Right lobe of liver (tissue), 6 donors: ENCODE data around the gene AP5S1. TPM values are rescaled to one million over a fixed set of nuclear protein-coding genes. Genes with fewer than 3 reads are reported as not detected.

Experiments used
- ATAC-seq, 4 donors: fragments of 200-7000 bp; cut with Tn5 transposase; one replicate each; pipeline ENCODE4 v1.9.1; 2020; ENCODE audit warnings: mild to moderate bottlenecking in 4 of 4, moderate library complexity in 4 of 4
- DNase-seq, 3 donors: peaks; one replicate each; pipeline ENCODE4 v3.0.0-alpha.2; 2020
- H3K27ac ChIP-seq, 3 donors: fragments of 200-600 bp; one replicate each; pipeline ENCODE4 v1.8.0; 2022
- H3K27me3 ChIP-seq, 2 donors: fragments of 200-600 bp; one replicate each; pipeline ENCODE4 v1.8.0; 2022
- H3K36me3 ChIP-seq, 4 donors: fragments of 200-600 bp; sonication (generic) in 1 of 4; one replicate each; pipeline versions ENCODE4 v1.5.1 to v1.8.0; 2017 to 2022; ENCODE audit warnings: control low read depth in 1 of 4
- H3K4me1 ChIP-seq, 4 donors: fragments of 200-600 bp; sonication (generic) in 1 of 4; one replicate each; pipeline versions ENCODE4 v1.5.1 to v1.8.0; 2017 to 2022; ENCODE audit warnings: control low read depth in 1 of 4
- H3K4me3 ChIP-seq, 3 donors: fragments of 200-600 bp; one replicate each; pipeline ENCODE4 v1.8.0; 2022
- H3K9me3 ChIP-seq, 4 donors: fragments of 200-600 bp; sonication (generic) in 1 of 4; one replicate each; pipeline versions ENCODE4 v1.5.1 to v1.8.0; 2017 to 2022; ENCODE audit warnings: control low read depth in 1 of 4
- POLR2A ChIP-seq: fragments of 450-650 bp; IDR thresholded peaks from one replicate; pipeline ENCODE4 v1.6.1; 2017; ENCODE audit warnings: antibody characterized with exemption, mild to moderate bottlenecking
- WGBS: methylation state at CpG from one replicate; pipeline ENCODE4 v1.1.6; 2018; ENCODE audit warnings: low coverage, low lambda C conversion rate; ENCODE audit not compliant: insufficient coverage; ENCODE audit errors: missing lambda C conversion rate; 5-methylcytosine and 5-hydroxymethylcytosine counted together
- intact Hi-C, 2 donors: fragments of 100-400 bp; cut with DNase I; formaldehyde crosslinking; loops; one replicate each; pipeline versions ENCODE4 v1.11.2 to v1.14.1; 2022
- total RNA-seq, 6 experiments: library from RNA; depleted of rRNA in 2 of 6; stranded (reverse); fragments of >200 nt in 2 of 6; fragmentation: NEBNext Ultra II Directional in 3 of 6; extraction: Animal tissue kit (Norgen Biotek cat#: 25700) in 3 of 6; gene quantifications; one replicate each; pipeline versions ENCODE4 v1.1.0 to v1.2.4, GENCODE V29; 2016 to 2023
- TF ChIP-seq, protein P1 (sequence below), 4 donors: fragments of 200-600 bp in 3 of 4; fragments of 450-650 bp in 1 of 4; IDR thresholded peaks; one replicate each; pipeline versions ENCODE4 v1.5.1 to v1.8.0; 2016 to 2022; ENCODE audit warnings: antibody characterized with exemption in 4 of 4, mild to moderate bottlenecking in 2 of 4
- donor health status: DM: no; HTN: yes; CAD: no.
- donor health status: DM: no; HTN: no; CAD: no.
- donor health status: DM: no; HTN: no; CAD: no.
- donor health status: DM: no; HTN: yes; CAD: no.
- donor health status: DM: no; HTN: yes; CAD: no.

The AP5S1 gene
- total RNA-seq, 6 experiments from 2014 or later = 7.7 to 16.1 (median 9.5) TPM

DNA sequence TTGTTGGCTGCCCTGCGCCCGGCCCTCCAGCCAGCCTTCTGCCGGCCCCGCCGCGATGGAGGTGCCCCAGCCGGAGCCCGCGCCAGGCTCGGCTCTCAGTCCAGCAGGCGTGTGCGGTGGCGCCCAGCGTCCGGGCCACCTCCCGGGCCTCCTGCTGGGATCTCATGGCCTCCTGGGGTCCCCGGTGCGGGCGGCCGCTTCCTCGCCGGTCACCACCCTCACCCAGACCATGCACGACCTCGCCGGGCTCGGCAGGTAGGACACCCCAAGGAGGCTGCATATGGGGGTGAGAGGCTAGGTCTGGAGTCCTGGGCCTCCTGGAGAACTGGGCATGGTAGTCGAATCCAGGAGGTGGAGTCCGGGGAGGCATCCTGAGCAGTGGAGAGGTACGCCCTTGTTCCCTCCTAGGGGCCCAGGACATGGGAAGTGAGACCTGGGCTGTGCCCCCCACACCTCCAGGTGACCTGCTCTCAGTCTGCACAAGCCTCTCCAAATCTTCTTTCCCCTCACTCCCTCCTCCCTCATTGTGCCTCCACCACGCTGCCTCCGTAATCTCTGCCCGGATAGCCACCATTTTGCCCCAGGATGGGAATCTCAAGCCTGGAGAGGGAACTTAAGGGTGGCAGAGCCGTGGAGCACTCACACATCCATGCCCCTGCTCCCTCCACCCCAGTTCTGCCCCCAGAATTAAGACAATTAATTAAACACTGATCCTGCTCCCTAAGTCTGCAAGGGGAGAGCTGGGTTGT is 23.7 kb upstream of the AP5S1 start:
- WGBS = 74% methylated on average over 4 of the region's 33 CpGs
- ATAC-seq (peak in 1 of 4 donors; percentile 22), DNase-seq (peak in 2 of 3 donors; percentile 41 to 48)
- intact Hi-C loops = no loop called here
- H3K4me1 ChIP-seq = peaks cover 0 to 25% (median 11%) of the 10 kb centered on the region in 4 donors
- H3K27ac ChIP-seq = peak overlapping the region; percentile 22 to 89 (median 47)
- H3K27me3 ChIP-seq = no peaks in the 10 kb centered on the region
- TF ChIP-seq, protein P1, sequence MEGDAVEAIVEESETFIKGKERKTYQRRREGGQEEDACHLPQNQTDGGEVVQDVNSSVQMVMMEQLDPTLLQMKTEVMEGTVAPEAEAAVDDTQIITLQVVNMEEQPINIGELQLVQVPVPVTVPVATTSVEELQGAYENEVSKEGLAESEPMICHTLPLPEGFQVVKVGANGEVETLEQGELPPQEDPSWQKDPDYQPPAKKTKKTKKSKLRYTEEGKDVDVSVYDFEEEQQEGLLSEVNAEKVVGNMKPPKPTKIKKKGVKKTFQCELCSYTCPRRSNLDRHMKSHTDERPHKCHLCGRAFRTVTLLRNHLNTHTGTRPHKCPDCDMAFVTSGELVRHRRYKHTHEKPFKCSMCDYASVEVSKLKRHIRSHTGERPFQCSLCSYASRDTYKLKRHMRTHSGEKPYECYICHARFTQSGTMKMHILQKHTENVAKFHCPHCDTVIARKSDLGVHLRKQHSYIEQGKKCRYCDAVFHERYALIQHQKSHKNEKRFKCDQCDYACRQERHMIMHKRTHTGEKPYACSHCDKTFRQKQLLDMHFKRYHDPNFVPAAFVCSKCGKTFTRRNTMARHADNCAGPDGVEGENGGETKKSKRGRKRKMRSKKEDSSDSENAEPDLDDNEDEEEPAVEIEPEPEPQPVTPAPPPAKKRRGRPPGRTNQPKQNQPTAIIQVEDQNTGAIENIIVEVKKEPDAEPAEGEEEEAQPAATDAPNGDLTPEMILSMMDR (IDR thresholded peaks at IDR 0.05) = no peak
- no peak for TF ChIP-seq POLR2A
- H3K9me3 ChIP-seq = no peaks in the 10 kb centered on the region
- H3K36me3 ChIP-seq = no peaks in the 10 kb centered on the region
- peak overlapping the region; percentile 45 to 73 (median 69) for H3K4me3 ChIP-seq

DNA sequence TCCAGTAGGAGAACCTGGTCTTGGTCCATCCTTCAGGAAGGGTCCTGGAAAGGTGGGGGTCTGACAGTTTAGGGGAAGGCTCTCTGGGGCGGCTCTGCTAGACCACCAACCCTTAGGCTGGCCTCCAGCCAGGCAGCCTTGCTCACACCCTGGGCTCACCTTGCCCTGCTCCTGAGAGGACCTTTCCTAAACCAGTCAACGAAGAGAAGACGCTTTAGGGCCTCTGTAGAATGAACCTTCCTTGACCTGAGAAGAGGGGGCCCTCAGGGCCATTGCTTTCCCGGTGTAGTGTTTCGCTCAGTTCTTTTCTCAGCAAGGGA is 23.2 kb upstream of the AP5S1 start:
- H3K4me3 ChIP-seq = peak overlapping the region in 2 of 3 donors; percentile 45 to 69
- intact Hi-C loops = no loop called here
- TF ChIP-seq, protein P1 (IDR thresholded peaks at IDR 0.05) = no peak
- no peak for TF ChIP-seq POLR2A
- 83% methylated on average over 1 of the region's 5 CpGs for WGBS
- no peaks in the 10 kb centered on the region for H3K27me3 ChIP-seq
- H3K36me3 ChIP-seq = no peaks in the 10 kb centered on the region
- peaks cover 0 to 25% (median 11%) of the 10 kb centered on the region in 4 donors for H3K4me1 ChIP-seq
- ATAC-seq (no peak), DNase-seq (no peak)
- peak overlapping the region in 1 of 3 donors; percentile 86 for H3K27ac ChIP-seq
- no peaks in the 10 kb centered on the region for H3K9me3 ChIP-seq

DNA sequence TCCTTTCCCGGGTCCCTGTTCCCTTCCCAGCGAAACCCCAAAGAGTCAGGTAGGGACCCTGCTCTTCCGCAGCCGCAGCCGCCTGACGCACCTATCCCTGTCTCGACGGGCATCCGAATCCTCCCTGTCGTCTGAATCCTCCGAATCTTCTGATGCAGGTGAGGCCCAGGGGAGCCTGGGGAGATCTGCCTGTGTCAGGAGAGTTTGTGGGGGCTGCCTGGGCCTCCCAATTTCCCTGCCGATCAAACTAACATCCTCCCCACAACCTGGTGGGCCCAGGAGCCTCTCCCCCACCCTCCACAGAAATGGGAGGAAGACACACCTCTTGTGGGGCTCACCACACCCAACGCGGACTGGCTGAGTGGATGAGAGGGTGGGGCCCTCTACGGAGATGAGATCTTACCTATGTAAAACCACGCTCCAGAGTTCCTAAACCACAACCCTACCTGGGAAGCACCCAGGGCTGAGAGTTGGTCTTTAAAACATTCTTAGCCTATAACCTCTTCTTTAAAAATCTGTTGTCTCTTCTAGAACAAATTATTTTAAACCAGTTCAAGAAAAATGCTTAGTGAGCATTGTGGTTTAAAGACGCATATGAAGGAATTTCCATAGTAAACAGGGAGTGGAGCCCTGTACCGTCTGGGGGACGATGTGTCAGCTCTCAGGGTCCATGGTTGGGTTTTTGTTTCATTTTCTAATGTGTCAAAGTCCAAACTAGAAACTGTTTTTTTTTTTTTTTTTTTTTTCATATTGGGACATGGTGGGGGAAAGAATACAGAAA is 22.6 kb upstream of the AP5S1 start:
- no peaks in the 10 kb centered on the region for H3K9me3 ChIP-seq
- ATAC-seq = peak in 2 of 4 donors; percentile 13 to 36
- peak overlapping the region in 2 of 3 donors; percentile 1 to 12 for H3K4me3 ChIP-seq
- peak overlapping the region; percentile 49 to 86 (median 85) for H3K27ac ChIP-seq
- H3K27me3 ChIP-seq = no peaks in the 10 kb centered on the region
- intact Hi-C loops = no loop called here
- peaks cover 0 to 30% (median 14%) of the 10 kb centered on the region in 4 donors for H3K4me1 ChIP-seq
- peak in 1 of 3 donors; percentile 48 for DNase-seq
- H3K36me3 ChIP-seq = no peaks in the 10 kb centered on the region
- no peak for TF ChIP-seq POLR2A
- TF ChIP-seq, protein P1 (IDR thresholded peaks at IDR 0.05) = no peak
- 31% methylated on average over 8 of the region's 19 CpGs for WGBS

DNA sequence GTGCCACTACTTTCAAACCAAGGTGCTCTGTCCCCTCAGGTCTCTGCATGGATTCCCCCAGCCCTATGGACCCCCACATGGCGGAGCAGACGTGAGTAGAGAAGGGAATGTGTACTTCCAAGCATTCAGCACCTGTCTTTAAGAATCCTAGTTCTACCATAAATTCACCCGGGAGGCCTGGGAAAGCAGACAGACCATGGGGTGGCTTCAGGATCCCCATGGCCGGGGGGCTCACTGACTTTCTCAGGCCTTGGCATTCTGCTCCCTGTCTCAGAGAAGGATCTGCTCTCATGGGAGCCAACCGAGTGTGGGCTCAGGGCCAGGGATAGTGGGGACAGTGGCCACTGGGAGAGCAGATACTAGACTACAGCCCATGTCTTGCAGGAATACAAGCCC is 22.0 kb upstream of the AP5S1 start:
- intact Hi-C loops = no loop called here
- Histone ChIP-seq H3K4me3 (peak overlapping the region in 2 of 3 donors; percentile 5 to 12), H3K4me1 (peaks cover 0 to 35% (median 18%) of the 10 kb centered on the region in 4 donors), H3K36me3 (peaks cover 0 to 2% (median 0%) of the 10 kb centered on the region in 4 donors), H3K27ac (peak overlapping the region; percentile 49 to 86 (median 85)), H3K9me3 (no peaks in the 10 kb centered on the region), H3K27me3 (no peaks in the 10 kb centered on the region)
- ATAC-seq (peak in 1 of 4 donors; percentile 20), DNase-seq (peak in 2 of 3 donors; percentile 66 to 75)
- WGBS = 30% methylated on average over 4 of the region's 5 CpGs
- no peak for TF ChIP-seq POLR2A
- TF ChIP-seq, protein P1 (IDR thresholded peaks at IDR 0.05) = no peak
